ENCODE data around the gene IGF2R. TPM values are rescaled to one million over a fixed set of nuclear protein-coding genes. Genes with fewer than 3 reads are reported as not detected.

IGF2R gene
- total RNA-seq, 4 donors from 2014 or later, result 85.0 to 145 (median 103) TPM

DNA sequence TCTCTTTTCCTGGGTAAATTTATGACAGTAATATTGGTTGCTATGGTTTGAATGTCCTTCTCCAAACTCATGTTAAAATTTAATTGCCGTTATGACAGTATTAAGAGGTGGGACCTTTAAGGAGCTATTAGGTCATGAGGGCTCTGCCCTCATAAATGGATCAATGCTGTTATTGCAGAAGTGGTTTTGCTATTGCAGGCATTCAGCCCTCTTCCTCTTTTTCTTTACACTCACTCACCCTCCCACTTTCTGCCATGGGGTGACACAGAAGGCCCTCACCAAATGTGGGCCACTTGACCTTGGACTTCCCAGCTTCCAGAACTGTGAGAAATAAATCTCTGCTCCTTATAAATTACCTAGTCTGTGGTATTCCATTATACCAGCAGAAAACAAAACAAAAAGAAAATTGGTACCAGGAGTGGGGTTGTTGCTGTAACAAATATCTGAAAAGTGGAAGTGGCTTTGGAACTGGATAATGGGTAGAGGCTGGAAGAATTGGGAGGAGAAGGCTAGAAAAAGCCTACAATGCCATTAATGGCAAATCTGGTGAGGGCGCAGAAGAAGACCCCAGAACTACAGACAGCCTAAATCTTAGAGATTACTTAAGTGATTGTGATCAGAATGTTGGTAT lies 24.8 kb upstream of the IGF2R start:
- TF ChIP-seq, protein P1, sequence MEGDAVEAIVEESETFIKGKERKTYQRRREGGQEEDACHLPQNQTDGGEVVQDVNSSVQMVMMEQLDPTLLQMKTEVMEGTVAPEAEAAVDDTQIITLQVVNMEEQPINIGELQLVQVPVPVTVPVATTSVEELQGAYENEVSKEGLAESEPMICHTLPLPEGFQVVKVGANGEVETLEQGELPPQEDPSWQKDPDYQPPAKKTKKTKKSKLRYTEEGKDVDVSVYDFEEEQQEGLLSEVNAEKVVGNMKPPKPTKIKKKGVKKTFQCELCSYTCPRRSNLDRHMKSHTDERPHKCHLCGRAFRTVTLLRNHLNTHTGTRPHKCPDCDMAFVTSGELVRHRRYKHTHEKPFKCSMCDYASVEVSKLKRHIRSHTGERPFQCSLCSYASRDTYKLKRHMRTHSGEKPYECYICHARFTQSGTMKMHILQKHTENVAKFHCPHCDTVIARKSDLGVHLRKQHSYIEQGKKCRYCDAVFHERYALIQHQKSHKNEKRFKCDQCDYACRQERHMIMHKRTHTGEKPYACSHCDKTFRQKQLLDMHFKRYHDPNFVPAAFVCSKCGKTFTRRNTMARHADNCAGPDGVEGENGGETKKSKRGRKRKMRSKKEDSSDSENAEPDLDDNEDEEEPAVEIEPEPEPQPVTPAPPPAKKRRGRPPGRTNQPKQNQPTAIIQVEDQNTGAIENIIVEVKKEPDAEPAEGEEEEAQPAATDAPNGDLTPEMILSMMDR (IDR thresholded peaks at IDR 0.05; ENCODE audit: low read depth), result no peak

DNA sequence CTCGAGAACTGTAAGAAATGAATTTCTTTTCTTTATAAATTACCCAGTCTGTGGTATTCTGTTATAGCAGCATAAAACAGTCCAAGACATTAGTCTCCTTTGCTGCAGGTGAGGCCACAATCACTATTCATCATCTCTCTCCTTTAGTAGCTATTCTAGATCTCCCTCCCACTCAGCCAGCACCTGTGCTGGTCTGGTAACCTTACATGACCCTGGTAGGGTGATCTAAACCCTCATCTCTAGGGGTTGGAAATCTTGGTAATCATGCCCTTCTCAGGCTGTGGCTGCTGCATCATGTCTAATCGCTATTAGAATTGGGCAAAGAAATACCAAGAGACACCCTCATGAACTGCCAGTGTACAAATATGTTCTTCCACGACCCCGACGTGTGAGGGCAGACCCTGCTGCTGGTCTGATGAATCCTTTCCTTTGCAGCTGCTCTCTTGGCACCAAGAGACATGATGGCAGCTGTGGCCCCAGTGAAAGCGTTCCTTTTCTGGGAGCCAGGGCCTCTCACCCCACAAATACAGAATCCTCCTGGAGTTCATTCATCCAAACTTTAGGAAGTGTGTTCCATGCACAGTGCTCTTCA lies 23.0 kb upstream of the IGF2R start:
- TF ChIP-seq, protein P1 (IDR thresholded peaks at IDR 0.05; ENCODE audit: low read depth), result no peak

DNA sequence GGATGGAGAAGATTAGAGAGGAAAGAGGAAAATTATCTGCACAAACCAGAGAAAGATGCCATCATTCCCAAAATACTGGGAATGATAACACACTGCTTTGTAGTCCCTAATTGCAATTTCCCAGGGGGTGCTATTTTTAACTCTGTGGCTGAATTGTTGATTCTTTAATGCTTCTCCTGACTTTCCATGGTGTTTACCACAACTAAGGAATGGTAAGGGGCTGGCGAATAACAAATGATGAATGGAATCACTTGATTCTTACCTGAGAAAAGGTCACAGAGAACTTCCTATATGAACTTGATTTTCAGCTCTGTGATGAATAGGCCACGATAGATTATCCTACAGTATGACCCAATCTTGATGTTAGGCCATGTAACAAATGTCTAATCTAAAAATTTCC lies 22.0 kb upstream of the IGF2R start:
- TF ChIP-seq, protein P1 (IDR thresholded peaks at IDR 0.05; ENCODE audit: low read depth), result no peak

DNA sequence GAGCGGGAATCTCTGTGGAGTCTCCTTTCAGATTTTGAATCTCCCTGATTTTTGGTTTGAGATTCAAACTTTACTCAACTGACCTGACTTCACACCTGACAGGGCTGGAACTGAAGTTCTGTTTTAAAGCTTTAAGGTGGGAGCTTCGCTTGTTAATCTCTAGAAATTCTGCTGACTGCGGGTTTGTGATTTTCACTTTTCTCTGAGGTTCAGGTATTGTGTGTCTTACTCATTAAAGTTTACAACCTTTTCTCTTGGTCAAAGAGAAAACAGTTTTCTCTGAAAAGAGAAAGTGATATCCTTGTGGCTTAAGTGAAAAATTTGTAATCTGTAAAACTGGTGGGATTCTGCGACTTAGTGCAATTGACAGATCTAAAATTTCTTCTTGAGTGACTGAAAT lies 20.7 kb upstream of the IGF2R start:
- TF ChIP-seq, protein P1 (IDR thresholded peaks at IDR 0.05; ENCODE audit: low read depth), result no peak

DNA sequence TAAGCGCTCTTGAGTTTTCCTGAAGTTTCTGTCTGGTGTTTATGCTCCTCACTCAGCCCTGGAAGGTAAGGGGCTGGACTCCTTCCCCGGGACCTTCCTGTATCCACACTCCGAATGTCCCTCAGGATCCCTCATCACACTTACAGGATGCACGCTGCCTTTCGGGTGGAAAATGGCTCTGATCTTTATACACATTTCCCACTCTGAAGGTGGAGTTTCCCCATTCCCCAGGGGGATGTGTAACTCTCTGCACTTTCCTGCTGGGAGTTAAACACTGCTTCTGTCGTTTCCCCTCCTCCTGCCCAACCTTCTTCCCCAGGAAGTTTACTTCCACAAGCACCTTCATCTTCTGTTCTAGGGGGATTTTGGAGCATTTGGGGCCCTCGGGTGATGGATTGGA lies 17.1 kb upstream of the IGF2R start:
- TF ChIP-seq, protein P1 (IDR thresholded peaks at IDR 0.05; ENCODE audit: low read depth), result no peak

DNA sequence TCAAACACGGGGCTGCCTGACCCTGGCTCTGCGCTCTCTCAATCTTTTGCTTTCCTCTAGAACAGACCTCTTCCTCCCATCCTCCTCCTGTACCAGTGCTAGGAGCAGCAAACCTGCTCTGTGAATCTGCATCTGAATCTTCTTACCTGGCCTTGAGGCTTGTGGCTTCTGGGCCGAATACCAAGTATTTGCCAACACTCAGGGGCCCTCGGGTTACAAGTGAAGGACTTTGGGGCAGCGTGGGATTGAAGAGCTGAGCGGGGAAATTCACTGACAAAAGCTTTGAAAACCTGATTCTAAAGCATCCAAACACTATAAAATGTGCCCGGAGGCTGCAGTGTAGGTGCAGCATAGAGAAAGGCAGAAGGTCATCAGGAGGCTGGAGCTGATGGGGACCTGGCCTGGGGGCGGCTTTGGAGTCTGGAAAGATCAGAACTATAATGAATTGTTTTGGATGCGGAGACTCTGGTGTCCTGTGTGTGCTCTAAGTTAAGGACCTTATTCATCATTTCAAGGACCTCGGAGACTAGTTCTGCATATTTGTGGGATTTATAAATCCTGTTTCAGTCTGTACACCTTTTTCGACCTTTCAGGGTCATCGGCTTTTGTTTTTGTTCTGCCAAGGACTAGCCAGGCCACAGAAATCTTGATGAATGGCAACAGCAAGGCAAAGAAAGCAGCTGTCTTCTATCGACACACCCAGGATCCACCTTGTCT lies 16.4 kb upstream of the IGF2R start:
- TF ChIP-seq, protein P1 (IDR thresholded peaks at IDR 0.05; ENCODE audit: low read depth), result no peak

DNA sequence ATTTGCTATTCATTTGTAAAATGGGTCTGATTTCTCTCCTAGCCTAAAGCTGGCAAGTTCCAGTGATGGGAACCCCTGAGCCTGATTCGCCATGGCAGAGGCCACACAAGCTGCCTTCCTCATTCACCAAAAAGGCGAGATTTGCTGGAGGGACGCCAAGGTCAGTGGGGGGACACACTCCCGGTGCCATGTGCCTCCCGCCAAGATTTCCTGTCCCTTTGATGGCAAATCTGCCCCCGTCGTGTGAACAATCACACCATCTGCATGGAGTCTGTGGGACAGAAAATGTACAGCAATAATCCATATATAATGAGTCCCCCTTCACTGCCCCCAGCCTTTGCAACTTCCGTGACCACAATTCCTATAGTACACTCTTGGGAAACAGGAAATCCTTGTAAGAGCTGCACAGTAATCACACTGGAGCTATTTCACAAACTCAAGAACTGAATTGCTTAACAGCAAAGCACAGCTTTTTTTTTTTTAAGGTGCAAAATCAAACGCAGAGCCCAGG lies 15.7 kb upstream of the IGF2R start:
- TF ChIP-seq, protein P1 (IDR thresholded peaks at IDR 0.05; ENCODE audit: low read depth), result no peak
